ENCODE data around the gene CIAPIN1. TPM values are rescaled to one million over a fixed set of nuclear protein-coding genes. Genes with fewer than 3 reads are reported as not detected.

Gene CIAPIN1
- total RNA-seq, 1 donor from 2014 or later, result 68.2 TPM

- H3K36me3 Mint-ChIP-seq, result no peaks in the 10 kb centered on the region
- peak overlapping the region; percentile 61 for H3K4me3 Mint-ChIP-seq
- peaks cover 48% of the 10 kb centered on the region for H3K4me1 Mint-ChIP-seq (ENCODE audit: unreplicated experiment)
- no peak for TF ChIP-seq CTCF (conservative IDR thresholded peaks at IDR 0.05)
- DNase-seq (ENCODE audit: extremely low spot score, unreplicated experiment), result no peak
- no peaks in the 10 kb centered on the region for H3K27me3 Mint-ChIP-seq
- H3K27ac Mint-ChIP-seq, result no peak overlapping the region
- no peaks in the 10 kb centered on the region for H3K9me3 Mint-ChIP-seq
Measured at GRCh38 chr16:57482845-57483545, 35.8 kb upstream of the CIAPIN1 start.

- peak overlapping the region; percentile 65 for H3K27ac Mint-ChIP-seq
Measured at GRCh38 chr16:57481421-57481820, 34.2 kb upstream of the CIAPIN1 start.

GRCh38 chr16:57480754-57481230 lies 33.6 kb upstream of the CIAPIN1 start:
- Mint-ChIP-seq H3K36me3 (no peaks in the 10 kb centered on the region), H3K9me3 (no peaks in the 10 kb centered on the region), H3K4me1 (ENCODE audit: unreplicated experiment) (peaks cover 38% of the 10 kb centered on the region), H3K27ac (peak overlapping the region; percentile 65), H3K4me3 (peak overlapping the region; percentile 88), H3K27me3 (no peaks in the 10 kb centered on the region)
- no peak for TF ChIP-seq CTCF (conservative IDR thresholded peaks at IDR 0.05)
- no peak for DNase-seq (ENCODE audit: extremely low spot score, unreplicated experiment)

More at GRCh38 chr16:57481421-57481820, 34.2 kb upstream of the CIAPIN1 start:
- TF ChIP-seq CTCF (conservative IDR thresholded peaks at IDR 0.05), result no peak
- H3K4me3 Mint-ChIP-seq, result no peak overlapping the region
- H3K27me3 Mint-ChIP-seq, result no peaks in the 10 kb centered on the region
- no peaks in the 10 kb centered on the region for H3K9me3 Mint-ChIP-seq
- H3K4me1 Mint-ChIP-seq (ENCODE audit: unreplicated experiment), result peaks cover 35% of the 10 kb centered on the region
- no peaks in the 10 kb centered on the region for H3K36me3 Mint-ChIP-seq
- DNase-seq (ENCODE audit: extremely low spot score, unreplicated experiment), result no peak

- Mint-ChIP-seq H3K9me3 (no peaks in the 10 kb centered on the region), H3K4me3 (peak overlapping the region; percentile 88), H3K27me3 (no peaks in the 10 kb centered on the region), H3K36me3 (no peaks in the 10 kb centered on the region), H3K4me1 (ENCODE audit: unreplicated experiment) (peaks cover 38% of the 10 kb centered on the region), H3K27ac (peak overlapping the region; percentile 65)
- DNase-seq (ENCODE audit: extremely low spot score, unreplicated experiment), result no peak
- no peak for TF ChIP-seq CTCF (conservative IDR thresholded peaks at IDR 0.05)
Measured at GRCh38 chr16:57479976-57480753, 33.0 kb upstream of the CIAPIN1 start.

- no peak for DNase-seq (ENCODE audit: extremely low spot score, unreplicated experiment)
- Mint-ChIP-seq H3K27ac (peak overlapping the region; percentile 65), H3K4me3 (peak overlapping the region; percentile 88), H3K9me3 (no peaks in the 10 kb centered on the region), H3K36me3 (no peaks in the 10 kb centered on the region), H3K4me1 (ENCODE audit: unreplicated experiment) (peaks cover 31% of the 10 kb centered on the region), H3K27me3 (no peaks in the 10 kb centered on the region)
- no peak for TF ChIP-seq CTCF (conservative IDR thresholded peaks at IDR 0.05)
Measured at GRCh38 chr16:57479205-57479975, 32.2 kb upstream of the CIAPIN1 start.
